Inferior parietal cortex (tissue), 1 donor: ENCODE results near the gene RPL13A.
"Not testable (repeated sequence)": the region's sequence is repeated elsewhere in the genome, so short reads cannot be mapped to it uniquely, and the experiment has no call there.

ENCODE experiments used
- DNase-seq: peaks from one replicate; pipeline ENCODE4 v3.0.0-alpha.2; 2016; ENCODE audit errors: extremely low spot score

Gene RPL13A

DNA sequence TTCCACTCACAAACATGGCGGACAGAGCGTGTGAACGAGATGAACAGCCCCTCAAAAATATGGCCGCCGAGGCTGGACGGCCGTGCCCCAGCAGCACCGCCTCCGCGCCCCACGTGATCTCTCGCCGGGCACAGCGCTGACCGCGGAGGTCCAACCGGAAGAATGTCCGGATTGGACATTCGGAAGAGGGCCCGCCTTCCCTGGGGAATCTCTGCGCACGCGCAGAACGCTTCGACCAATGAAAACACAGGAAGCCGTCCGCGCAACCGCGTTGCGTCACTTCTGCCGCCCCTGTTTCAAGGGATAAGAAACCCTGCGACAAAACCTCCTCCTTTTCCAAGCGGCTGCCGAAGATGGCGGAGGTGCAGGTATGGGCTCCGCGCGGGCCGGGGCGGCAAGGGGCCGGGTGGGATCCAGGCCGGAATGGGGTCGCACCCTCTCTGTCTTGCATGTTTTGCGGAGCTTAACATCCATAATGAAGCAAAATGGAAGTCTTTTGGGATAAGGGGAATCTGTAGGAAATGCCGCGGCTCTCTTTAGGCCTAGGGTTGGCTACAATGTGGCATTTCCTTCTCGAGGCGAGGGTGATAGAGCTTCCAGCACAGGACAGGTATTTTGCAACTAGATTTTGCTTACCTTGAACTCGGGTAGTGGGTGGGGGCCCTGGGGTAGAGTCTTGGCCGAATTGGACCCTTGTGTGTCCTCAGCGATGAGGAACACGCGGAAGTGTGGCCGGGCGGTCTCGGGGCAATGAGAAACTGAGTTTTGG, at the start of gene RPL13A:
Gene RPL13A, plus strand, starts transcription at position 332 of the 769 bp plus-strand sequence. Its CDS starts 22 bp downstream, at position 354.
- peak; percentile 100 for DNase-seq

DNA sequence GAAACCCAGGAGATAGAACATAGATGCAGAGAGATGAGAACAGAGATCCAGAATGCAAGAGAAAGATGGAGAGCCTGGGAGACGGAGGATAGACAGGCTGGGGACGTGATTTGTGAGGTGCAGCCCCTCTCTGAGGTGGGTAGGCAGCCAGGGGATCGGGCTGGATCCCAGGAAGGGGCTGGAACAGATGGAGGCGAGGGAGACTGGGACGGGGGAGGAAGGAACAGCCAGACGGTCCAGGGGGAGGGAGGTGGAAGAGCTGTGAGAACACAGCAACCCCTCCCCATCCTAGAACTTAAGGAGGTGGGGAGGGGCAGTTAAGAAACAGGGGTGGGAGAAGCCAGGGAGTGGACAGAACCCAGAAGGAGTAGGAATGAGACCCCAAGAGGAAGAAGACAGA, 49.1 kb upstream of the RPL13A start:
- DNase-seq = no peak

DNA sequence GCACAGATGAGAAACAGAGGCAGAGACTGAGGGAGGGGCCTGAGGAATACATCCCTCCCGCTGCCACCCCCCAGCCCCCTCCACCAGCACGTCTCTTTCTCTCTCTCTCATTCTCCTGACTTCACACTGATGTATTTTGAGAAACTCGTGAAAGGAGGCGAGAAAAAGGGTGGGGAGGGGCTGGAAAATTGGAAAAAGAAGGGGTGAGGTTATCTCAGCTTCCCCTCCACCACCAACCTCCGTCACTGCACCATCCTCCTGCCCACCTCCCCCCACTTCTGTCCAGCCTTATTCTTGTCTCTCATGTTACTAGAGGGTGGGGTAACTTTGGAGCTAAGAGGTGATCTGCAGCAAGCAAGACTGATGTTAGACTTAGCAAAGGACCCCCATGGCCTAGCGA, 47.6 kb upstream of the RPL13A start:
- no peak for DNase-seq

DNA sequence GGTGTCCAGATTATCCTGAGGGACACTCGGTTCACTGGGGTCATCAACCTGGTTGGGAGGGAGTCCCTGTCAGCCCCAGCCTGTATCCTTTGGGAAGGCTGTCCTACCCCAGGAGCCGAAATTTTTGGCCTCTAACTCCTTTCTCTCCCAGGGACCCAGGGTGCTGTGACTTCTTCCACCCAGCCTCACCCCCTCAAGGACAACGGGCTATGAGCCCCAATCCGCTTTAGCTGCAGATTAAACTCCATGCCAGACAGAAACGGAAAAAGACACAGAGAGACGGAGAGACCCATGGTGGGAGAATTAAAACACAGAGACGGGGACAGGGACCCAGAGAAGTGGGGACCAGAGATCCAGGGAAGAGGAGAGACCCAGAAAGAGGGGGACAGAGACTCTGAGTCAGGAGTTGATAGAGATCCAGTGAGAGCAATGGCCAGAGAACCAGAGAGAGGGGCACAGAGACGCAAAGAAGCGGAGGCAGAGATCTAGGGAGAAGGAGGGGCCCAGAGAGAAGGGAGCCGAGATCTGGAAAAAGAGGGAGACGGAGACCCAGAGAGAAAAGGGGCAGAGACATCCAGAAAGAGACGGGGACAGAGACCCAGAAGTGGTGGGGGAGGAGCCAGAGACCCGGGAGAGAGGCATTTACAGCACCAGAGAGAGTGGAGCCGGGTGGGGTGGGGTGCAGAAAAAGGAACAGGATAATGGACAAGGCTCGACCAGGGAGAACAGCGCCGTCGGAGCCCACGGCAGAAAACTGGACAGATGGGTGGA, 46.8 kb upstream of the RPL13A start:
- no peak for DNase-seq

DNA sequence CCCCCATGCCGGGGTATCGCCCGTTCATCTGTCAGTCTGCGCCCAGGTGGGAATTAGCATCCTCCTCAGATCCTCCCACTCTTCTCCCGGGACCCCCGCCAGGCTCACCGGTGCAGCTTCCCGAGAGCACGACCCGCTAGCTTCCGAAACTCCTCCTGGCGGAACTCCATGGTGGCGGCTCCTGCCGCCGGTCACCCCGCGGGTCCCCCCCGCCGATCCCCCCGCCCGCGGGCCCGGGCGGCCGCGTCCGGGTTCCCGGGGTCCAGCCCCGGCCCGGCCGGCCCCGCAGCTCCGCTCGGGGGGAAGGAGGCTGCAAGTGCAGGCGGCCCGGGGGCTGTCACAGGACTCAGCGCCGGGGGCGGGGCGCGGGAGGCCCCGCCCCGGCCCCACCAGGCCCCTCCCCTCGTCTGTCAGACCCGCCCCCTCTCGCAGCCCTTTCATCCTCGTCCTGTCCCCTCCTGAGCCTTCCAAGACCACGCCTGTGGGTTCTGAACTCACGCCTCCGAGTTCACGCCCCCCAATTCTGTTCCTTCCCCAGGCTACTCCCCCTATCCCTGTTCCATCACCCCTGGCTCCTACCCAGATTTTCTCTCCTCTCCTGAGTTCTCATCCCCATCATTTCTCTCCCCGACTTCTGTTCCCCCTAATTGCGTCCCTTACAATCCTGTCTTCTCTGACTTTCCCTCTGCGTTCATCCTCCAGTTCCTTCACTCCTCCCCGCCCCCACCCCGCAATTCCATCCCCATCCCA, 46.0 kb upstream of the RPL13A start, which contains the start of gene SLC17A7:
Gene SLC17A7, minus strand, starts transcription at position 318 of the 750 bp plus-strand sequence. Its CDS starts 148 bp downstream, at position 170.
- no peak for DNase-seq

DNA sequence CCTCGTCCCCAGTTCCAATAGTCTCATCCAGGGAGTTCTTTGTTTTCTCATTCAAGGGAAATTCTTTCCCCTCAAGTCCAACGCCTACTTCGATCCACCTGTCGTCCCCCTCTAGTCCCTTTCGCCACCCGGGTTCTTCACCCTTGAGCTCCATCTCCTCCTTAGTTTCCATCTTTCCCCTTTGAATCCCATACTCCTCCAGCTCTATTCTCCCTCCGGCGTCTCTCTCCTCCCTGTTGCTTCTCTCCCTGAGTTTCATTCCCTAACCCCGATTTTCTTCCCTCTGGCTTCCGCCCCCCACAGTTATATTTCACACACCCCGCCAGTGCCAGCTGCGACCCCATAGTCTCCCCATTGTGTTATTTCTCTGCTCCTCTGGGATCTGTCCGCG, 45.5 kb upstream of the RPL13A start:
- no peak for DNase-seq

DNA sequence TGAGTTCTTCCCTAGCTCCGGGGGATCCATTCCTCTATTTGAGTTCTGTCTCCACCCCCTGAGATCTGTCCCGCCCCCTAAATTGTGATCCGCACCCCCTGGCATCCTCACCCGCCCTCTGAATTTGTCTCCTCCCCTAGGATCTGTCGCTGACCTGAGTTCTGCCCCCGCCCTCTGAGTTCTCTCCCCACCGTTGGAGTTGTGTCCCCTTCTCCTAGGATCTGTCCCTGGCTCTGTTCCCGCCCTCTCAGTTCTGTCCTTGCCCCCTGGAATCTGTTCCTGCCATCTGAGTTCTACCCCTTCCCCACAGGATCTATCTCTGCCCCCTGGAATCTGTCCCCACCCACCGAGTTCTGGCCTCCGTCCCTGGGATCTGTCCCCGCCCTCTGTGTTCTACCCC, 45.1 kb upstream of the RPL13A start:
- no peak for DNase-seq

DNA sequence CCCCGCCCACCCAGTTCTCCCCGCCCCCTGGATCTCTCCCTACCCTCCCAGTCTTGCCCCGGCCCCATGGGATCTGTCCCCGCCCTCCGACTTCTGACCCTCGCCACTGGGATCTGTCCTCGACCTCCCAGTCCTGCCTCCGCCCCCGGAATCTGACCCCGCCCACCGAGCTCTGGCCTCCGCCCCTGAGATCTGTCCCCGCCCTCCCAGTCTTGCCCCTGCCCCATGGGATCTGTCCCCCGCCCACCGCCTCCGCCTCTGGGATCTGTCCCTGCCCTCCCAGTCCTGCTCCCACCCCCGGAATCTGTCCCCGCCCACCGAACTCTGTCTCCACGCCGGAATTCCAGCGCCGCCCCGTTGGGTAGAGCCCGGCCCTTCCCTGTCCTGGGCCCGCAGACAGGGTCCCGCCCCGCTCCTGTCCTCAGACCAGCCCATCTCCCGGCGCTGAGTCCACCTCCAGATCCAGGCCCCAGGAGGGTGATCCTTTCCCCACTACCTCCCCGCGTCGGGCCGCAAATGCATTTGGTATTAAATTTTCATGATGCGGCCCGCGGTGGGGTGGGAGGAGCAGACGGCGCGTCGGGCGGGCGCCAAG, 44.5 kb upstream of the RPL13A start:
- DNase-seq = no peak

DNA sequence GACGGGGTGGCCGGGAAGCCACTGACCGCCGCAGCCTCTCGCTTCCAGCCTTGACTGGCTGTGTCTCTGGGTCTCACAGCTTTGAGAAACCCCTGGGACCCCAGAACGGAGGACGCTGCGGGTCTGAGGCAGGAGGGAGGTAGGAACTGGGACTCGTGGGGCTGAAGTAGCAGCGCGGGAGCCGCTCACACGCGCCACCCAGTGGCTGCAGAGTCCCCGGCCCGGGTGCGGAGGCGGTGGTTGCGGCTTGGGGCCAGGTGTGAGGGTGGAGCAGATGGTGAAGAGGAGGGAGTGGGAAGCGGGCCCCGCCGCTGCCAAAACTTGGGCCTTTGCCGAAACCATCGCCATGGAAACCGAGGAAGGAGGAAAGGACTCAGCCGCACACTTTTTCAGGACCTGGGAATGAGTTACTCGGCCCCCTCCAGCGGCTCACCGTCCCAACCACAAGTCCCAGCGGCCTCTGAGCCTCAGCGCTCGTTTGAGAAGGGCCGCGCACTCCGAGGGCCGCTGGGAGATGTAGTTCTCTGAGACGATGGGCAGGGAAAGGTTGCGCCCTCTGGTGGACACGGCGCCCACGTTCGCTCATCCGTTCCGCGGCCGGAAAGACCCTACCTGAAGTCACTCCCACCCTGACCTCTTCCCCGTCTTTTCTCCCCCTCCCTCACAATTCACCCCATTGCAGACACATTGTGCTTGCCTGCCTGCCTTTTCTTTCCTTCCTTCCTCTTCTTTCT, 43.9 kb upstream of the RPL13A start:
- DNase-seq = peak; percentile 93

DNA sequence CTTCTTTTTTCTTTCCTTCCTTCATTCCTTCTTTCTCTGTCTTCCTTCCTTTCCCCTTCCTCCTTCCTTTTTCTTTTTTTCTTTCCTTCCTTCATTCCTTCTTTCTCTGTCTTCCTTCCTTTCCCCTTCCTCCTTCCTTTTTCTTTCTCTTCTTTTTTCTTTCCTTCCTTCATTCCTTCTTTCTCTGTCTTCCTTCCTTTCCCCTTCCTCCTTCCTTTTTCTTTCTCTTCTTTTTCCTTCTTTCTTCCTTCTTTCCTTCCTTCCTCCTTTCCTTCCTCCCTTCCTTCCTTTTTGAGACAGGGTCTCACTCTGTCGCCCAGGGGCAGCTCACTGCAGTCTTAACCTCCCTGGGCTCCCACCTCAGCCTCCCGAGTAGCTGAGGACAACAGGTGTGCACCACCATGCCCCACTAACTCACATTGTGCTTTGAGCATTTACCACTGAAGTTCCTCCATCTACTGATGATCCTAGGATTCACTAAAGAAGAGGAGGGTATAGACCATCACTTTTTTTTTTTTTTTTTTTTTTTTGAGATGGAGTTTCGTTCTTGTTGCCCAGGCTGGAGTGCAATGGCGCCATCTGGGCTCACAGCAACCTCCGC, 43.2 kb upstream of the RPL13A start:
- not testable (repeated sequence) for DNase-seq

DNA sequence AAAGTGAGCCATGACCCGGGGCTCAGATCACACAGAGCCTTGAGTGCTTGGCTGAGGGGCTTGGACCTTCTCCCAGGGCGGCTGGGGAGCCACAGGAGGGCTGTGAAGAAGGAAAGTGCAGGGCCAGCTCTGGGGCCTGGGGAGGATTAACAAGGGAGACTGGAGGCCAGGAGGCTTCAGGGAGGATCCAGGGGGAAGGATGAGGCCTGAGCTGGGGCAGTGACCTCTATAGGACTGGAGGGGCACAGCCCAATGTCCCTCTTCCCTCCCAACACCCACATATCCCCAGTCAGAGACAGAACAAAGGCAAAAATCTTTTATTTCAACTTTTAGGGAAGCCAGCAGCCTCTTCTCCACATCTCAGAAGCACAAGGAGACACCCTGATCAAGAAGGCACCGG, 41.4 kb upstream of the RPL13A start:
- no peak for DNase-seq

DNA sequence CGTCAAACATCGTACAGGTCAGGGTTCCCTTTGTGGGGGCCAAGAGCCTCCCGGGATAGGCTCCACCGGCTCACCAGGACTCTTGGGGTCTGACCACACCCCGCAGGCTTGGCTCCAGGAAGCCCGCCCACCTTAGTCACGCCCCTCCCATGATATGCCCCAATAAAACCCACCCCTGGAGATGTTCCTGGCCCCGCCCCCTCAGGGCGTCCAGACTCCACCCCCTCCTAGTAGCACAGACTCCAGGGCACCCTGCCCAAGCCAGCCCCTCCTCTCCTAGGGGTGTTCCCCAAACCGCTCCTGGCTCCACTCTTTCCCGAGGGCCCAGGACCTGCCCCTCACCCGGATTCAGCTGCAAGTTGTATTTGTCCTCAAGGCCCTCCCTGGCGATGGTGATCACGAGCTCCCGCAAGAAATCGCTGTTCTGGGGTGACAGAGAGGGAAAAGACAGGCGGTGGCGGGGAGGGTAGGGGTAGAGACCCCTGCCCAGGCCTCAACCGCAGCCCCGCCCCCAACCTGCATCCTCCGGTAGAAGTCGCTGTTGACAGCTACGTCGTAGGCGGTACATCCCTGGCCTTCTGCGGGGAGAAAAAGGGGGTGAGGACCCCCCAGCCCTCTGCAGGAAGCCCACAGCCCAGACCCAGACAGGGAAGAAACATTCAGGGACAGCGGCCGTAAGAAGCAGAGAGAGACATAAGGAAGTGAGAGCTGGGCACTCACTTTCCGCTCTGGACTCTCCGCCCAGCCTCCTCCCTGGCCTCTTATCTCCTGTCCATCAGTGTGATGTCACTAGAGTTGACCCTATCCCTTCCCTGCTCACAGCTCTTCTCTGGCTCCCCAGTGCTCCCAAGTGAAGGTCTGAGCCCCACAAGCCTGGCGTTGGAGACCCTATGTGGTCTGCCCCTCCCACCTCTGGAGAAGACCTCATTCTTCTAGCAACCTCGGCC, 39.6 kb upstream of the RPL13A start:
- DNase-seq = no peak

DNA sequence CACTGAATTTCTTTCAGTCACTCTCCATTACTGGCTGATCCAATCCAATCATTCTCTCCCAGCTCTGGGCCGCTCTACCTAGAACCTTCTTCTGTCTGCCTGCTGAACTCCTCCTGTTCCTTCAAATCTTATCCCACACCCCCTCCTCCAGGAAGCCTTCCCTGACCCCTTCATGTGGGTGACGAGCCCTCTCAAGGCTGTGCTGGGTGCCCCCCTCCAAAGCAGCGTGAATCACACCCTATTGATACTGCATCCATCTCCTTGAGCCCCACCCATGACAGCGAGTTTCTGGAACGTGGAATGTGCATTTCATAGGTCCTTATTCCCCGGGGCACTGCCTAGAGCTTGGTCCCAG, 39.0 kb upstream of the RPL13A start:
- no peak for DNase-seq

DNA sequence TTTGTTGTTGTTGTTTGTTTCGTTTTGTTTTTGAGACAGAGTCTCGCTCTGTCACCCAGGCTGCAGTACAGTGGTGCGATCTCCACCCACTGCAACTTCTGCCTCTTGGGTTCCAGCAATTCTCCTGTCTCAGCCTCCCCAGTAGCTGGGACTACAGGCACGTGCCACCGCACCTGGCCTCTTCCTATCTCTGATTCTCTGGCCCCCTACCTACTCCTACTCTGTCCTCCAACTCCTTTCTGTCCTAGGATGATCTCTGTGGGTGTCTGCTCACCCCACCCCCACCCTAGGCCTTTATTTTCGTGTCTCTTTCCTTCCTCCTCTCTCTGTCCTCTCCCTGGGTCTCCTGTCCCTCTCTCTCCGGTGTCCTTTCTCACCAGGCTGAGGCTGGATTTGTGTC, 37.0 kb upstream of the RPL13A start:
- no peak for DNase-seq

DNA sequence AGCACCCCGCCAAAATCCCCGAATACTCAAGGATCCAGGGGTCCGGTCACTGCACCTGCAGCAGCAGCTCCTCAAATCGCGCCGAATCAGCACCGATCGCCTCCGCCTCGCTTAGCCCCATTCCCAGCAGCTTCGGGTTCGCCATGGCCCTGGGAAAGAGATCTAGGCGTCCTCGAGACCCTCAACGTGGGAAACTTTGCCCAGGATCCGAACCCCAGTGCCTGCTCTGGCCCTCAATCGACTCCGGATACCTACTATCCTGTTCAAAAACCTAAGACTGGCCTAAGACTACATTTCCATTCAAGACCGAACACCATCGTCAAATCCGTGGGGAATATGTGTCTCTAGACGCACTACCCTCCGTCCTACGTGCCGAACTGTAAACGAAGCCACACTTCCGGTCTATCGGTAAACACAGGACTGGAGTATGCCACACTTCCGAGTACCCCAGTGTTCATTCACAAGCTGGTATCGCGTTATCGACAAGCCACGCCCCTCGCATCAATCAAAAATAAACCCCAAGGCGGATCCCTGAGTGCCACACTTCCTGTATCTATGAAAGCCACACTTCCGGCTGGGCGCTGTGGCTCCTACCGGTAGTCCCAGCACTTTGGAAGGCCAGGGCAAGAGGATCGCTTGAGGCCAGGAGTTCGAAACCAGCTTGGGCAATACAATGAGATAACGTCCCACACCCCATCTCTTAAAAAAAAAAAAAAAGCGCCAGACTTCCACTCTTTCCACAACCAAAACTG, 35.8 kb upstream of the RPL13A start, which contains the start of gene PIH1D1:
Gene PIH1D1, minus strand, starts transcription at position 385 of the 752 bp plus-strand sequence. Its CDS starts 240 bp downstream, at position 145.
- DNase-seq = peak; percentile 99

DNA sequence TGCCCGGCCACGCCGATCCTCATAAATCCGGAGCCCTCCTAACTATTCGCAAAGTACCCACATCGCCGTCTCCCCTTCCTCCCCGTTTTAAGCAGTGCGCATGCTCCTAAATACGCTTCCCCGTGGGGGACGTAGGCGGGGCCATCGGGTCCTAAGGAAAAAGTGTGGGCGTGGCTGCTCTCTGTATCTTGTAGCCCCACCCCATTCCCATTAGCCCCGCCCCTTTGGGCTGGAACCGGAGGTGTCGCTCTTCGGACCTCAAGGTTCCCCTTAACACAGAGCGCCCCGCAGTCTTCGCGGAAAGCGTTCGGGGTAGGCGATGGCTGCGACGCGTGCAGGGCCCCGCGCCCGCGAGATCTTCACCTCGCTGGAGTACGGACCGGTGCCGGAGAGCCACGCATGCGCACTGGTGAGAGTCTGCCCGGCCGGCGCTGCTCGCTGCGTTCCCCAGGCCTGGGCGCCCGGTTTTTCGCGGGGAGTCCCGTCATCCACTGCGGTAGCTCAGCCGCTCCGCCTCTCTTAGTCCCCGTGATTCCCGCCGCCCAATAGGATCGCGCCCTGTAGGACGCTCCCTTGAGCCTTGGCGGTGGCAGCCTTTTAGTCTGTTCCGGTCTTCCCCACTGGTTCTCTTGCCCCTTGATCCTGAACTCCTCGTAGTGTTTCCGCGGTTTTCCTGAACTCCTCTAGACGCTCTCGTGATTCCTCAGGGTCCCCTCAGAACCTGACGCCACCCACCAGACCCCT, 34.2 kb upstream of the RPL13A start, which contains the start of gene ALDH16A1:
Gene ALDH16A1, plus strand, starts transcription at position 213 of the 744 bp plus-strand sequence. Its CDS starts 107 bp downstream, at position 320.
- peak; percentile 98 for DNase-seq

DNA sequence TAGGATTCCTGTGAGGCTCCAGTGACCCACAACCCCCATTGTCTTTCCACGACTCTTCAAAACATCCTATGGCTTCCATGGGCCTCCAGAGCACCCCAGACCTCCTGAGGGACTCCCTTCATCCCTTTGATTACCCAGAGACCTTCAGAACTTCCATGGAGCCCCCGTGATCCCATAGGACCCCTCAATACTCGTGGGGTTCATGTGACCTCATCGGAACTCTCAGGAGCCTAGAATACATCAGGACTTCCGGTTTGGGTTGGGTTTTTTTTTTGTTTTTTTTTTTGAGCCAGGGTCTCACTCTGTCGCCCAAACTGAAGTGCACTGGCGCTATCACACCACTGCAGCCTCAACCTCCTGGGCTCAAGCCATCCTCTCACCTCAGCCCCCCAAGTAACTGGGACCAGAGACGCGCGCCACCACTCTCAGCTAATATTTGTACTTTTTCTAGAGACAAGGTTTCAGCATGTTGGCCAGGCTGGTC, 33.6 kb upstream of the RPL13A start:
- DNase-seq = no peak

DNA sequence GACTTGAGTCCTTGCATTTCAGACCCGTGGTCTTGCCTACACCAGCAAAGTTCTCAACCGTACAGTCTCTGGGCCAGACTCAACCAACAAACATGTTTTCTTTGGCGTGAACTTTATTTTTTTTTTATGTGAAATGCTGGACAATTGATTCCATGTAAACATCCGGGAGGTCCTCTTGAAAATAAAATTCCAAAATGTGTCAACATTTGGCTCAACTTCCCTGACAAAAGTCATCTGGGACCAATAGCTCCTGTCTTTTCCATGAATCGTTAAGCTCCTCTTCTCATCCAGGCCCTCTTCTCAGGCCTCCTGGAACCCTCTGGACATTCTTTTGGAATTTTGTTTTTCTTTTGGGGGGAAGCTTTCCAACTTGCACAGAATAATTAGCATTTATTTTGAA, 31.6 kb upstream of the RPL13A start:
- DNase-seq = no peak
